Measurements from ENCODE around the gene C16orf96. TPM values are rescaled to one million over a fixed set of nuclear protein-coding genes. Genes with fewer than 3 reads are reported as not detected.
A peak's percentile ranks its signal among the peaks of the same experiment; 100 is the strongest.

Gene C16orf96
- polyA plus RNA-seq, 2 of the 4 experiments (the other 2 are of a cell fraction) = 0.01 to 0.03 TPM

- TF ChIP-seq, protein P1, sequence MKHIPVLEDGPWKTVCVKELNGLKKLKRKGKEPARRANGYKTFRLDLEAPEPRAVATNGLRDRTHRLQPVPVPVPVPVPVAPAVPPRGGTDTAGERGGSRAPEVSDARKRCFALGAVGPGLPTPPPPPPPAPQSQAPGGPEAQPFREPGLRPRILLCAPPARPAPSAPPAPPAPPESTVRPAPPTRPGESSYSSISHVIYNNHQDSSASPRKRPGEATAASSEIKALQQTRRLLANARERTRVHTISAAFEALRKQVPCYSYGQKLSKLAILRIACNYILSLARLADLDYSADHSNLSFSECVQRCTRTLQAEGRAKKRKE (CRISPR knock-in tag; IDR thresholded peaks at IDR 0.05; ENCODE audit: low read depth) = no peak
- TF ChIP-seq CEBPB (IDR thresholded peaks at IDR 0.05) (no peak), EHF (CRISPR knock-in tag; IDR thresholded peaks at IDR 0.05) (no peak; the same call in 1 of the 2 replicates), HOXB13 (CRISPR knock-in tag; IDR thresholded peaks at IDR 0.05; ENCODE audit: low read depth) (peak; percentile 77; the same call in 1 of the 2 replicates), ZNF302 (CRISPR knock-in tag; IDR thresholded peaks at IDR 0.05) (no peak), KDM5A (IDR thresholded peaks at IDR 0.05) (no peak), FOSB (CRISPR knock-in tag; IDR thresholded peaks at IDR 0.05) (no peak), POLR2A (IDR thresholded peaks at IDR 0.05; ENCODE audit: low read length) (peak; percentile 80), GATA3 (IDR thresholded peaks at IDR 0.05; ENCODE audit: borderline replicate concordance) (no peak; the same call in 1 of the 2 replicates), RFX5 (IDR thresholded peaks at IDR 0.05) (no peak), JUNB (IDR thresholded peaks at IDR 0.05) (peak; percentile 44), HEYL (CRISPR knock-in tag; IDR thresholded peaks at IDR 0.05) (no peak), BCL3 (IDR thresholded peaks at IDR 0.05) (peak; percentile 69; the same call in 2 of the 3 replicates), RCOR1 (IDR thresholded peaks at IDR 0.05; ENCODE audit: low read depth, low read length) (no peak), POLR2AphosphoS2 (conservative IDR thresholded peaks at IDR 0.05; ENCODE audit: low read length) (no peak), CHD2 (IDR thresholded peaks at IDR 0.05; ENCODE audit: low read length, partially characterized antibody) (no peak), RAD21 (conservative IDR thresholded peaks at IDR 0.05 in 1 of 2, IDR thresholded peaks at IDR 0.05 in 1 of 2) (no peak)
- TF ChIP-seq, protein P2, sequence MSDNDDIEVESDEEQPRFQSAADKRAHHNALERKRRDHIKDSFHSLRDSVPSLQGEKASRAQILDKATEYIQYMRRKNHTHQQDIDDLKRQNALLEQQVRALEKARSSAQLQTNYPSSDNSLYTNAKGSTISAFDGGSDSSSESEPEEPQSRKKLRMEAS (IDR thresholded peaks at IDR 0.05) = peak; percentile 93
- TF ChIP-seq, protein P3, sequence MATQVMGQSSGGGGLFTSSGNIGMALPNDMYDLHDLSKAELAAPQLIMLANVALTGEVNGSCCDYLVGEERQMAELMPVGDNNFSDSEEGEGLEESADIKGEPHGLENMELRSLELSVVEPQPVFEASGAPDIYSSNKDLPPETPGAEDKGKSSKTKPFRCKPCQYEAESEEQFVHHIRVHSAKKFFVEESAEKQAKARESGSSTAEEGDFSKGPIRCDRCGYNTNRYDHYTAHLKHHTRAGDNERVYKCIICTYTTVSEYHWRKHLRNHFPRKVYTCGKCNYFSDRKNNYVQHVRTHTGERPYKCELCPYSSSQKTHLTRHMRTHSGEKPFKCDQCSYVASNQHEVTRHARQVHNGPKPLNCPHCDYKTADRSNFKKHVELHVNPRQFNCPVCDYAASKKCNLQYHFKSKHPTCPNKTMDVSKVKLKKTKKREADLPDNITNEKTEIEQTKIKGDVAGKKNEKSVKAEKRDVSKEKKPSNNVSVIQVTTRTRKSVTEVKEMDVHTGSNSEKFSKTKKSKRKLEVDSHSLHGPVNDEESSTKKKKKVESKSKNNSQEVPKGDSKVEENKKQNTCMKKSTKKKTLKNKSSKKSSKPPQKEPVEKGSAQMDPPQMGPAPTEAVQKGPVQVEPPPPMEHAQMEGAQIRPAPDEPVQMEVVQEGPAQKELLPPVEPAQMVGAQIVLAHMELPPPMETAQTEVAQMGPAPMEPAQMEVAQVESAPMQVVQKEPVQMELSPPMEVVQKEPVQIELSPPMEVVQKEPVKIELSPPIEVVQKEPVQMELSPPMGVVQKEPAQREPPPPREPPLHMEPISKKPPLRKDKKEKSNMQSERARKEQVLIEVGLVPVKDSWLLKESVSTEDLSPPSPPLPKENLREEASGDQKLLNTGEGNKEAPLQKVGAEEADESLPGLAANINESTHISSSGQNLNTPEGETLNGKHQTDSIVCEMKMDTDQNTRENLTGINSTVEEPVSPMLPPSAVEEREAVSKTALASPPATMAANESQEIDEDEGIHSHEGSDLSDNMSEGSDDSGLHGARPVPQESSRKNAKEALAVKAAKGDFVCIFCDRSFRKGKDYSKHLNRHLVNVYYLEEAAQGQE (IDR thresholded peaks at IDR 0.05) = no peak
- TF ChIP-seq, protein P4, sequence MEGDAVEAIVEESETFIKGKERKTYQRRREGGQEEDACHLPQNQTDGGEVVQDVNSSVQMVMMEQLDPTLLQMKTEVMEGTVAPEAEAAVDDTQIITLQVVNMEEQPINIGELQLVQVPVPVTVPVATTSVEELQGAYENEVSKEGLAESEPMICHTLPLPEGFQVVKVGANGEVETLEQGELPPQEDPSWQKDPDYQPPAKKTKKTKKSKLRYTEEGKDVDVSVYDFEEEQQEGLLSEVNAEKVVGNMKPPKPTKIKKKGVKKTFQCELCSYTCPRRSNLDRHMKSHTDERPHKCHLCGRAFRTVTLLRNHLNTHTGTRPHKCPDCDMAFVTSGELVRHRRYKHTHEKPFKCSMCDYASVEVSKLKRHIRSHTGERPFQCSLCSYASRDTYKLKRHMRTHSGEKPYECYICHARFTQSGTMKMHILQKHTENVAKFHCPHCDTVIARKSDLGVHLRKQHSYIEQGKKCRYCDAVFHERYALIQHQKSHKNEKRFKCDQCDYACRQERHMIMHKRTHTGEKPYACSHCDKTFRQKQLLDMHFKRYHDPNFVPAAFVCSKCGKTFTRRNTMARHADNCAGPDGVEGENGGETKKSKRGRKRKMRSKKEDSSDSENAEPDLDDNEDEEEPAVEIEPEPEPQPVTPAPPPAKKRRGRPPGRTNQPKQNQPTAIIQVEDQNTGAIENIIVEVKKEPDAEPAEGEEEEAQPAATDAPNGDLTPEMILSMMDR (IDR thresholded peaks at IDR 0.05) = no peak
Observed at GRCh38 chr16:4614571-4615383, 58.6 kb downstream of the C16orf96 start, which contains the start of gene UBALD1 (continued).

Data from A549 (cell line).